HG03558 (cell line): ENCODE data around the gene ERG.

ENCODE experiments used
- ATAC-seq: cut with Tn5 transposase; IDR thresholded peaks from one replicate; pipeline ENCODE4 v1.9.1; 2021; ENCODE audit warnings: moderate number of reproducible peaks; ENCODE audit not compliant: unreplicated experiment; ENCODE audit errors: extremely low read depth

Gene ERG, protein sequence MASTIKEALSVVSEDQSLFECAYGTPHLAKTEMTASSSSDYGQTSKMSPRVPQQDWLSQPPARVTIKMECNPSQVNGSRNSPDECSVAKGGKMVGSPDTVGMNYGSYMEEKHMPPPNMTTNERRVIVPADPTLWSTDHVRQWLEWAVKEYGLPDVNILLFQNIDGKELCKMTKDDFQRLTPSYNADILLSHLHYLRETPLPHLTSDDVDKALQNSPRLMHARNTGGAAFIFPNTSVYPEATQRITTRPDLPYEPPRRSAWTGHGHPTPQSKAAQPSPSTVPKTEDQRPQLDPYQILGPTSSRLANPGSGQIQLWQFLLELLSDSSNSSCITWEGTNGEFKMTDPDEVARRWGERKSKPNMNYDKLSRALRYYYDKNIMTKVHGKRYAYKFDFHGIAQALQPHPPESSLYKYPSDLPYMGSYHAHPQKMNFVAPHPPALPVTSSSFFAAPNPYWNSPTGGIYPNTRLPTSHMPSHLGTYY

DNA sequence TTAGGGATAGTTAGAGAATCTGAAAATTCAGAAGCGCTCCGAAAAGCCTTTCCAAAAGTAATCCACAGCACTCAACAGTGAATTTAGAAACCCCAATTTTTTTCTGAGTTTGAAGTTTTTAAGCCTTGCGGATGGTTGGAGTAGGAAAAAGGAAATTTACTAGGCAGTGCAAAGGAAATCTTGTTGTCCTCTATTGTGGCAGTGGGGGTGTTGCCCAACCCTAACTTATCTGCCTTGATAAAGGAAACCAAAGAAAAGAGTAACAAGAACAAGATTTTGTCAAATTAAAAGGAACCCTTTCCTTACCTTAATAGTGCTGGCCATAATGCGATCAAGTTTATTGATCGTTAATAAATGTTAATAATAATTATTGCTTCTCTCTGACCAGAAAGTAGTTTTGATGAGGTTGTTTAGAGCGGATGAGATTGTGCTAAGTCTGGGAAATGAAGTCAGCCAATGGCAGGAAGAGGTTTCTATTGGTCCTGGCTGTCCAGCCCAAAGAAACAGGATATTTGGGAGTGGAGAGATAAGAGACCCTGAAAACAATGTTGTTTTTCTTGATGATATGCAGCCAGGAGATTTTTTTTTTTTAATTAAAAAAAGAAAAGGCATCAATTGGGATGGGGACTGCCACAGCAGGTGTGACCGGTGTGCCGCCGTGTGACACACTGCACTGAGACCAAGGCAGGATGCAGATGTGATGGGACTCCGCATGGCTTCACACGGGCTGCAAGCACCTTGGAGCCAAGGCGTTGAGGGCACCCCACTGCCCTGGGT lies at the start of gene ERG:
ERG (minus strand) TSS at position 421 of the 777 bp plus-strand sequence; CDS start at position 324, 97 bp downstream.
- no peak for ATAC-seq

DNA sequence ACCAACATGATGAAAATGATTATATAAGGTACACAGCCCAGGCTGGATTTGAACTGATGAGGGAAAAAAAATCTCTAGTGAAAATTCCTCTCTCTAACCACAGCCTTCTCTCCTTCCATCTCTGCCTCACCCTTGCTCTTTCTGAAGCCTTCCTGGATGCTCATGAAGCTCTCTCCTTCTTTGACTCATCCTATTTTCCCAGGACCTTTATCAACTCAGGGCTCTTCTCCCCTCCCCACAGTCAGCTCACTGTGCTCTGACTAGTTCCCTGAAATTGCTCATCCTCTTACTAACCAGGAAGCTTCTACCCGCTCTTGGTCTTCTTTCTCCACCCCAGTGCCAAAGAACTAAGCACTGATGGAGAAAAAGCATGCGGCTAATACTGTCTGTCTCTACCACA lies 46.4 kb upstream of the ERG start:
- ATAC-seq: no peak

DNA sequence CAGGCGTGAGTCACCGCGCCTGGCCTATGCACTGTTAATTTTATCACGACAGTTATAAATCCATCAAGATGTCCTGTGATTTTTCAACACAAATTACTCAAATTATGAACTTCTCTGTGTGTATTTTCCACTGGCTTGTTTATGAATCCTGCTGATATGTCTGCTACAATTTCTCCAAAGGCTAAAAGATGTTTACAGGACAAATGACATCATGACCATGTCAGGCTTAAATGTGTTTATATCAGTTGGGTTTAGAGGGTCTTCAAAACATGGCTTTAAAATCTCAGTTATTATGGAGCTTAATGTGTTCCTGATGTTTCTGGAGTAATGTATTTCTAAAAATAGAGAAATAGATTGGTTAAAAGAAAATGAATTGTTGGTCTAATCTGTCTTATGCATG lies 44.0 kb upstream of the ERG start:
- ATAC-seq: no peak

DNA sequence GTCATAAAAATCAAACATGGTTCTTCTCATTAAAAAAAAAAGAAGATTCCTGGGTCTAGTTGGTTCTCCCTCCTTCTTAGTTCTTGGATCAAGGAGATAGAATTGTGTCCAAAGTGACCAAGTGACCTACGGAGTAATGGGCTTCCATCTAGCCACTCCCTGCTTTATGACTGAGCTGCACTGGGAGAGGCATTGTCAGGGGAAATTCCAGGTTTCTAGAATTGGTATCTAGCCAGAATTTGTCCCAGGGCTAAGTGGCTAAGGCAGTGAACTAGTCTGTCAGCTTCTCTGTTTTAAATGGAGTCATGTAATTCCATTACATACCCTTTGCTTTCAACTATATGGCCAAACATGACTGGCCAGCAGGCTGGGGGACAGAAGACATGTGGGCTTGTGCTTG lies 40.1 kb upstream of the ERG start:
- ATAC-seq: no peak

DNA sequence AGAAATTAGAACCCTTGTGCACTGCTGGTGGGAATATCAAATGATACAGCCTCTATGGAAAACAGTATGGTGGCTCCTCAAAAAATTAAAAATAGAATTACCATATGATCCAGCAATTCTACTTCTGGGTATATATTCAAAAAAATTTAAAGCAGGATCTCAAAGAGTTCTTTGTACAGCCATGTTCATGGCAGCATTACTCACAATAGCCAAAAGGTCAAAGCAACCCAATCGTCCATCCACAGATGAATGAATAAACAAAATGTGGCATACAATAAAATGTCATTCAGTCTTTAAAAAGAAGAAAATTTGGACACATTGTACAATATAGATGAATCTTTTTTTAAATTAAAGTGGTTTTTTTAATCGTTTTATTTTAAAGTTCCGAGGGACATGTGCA lies 36.3 kb upstream of the ERG start:
- no peak for ATAC-seq

DNA sequence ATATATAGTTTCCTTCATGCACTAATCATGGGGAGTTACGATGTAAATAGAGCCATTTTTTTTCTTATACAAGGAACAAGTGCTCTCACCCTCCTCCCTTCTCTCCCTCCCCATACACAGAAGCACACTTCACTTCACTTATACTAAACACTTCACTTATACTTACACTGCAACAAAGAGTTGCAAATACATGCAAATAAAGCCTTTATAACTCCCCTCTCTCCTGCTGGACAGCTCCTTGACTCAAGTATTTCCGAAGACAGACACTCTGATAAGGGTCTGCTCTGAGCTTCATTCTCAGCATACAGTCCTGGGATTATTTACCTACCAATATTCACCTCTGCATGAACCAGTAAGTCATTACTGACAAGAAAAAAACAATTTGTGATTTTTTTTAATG lies 35.6 kb upstream of the ERG start:
- no peak for ATAC-seq

DNA sequence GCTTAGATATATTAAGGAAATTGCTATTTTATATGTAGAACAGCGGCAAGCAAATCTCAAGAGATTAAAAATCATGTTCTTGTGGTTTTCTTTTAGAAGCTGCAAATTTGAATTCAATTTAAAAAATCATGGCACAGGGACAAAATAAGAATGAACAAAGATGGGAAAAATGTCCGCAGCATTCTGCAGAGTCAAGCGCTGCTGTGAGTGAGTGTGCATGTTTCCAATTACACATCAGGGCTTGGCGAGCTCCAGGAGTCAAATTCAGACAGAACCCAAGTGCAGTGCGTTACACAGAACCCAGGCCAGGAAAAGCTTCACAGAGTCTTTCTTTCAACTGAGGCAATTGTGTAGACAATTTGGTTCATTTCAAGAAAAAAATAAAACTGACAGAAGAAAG lies 33.3 kb upstream of the ERG start:
- no peak for ATAC-seq

DNA sequence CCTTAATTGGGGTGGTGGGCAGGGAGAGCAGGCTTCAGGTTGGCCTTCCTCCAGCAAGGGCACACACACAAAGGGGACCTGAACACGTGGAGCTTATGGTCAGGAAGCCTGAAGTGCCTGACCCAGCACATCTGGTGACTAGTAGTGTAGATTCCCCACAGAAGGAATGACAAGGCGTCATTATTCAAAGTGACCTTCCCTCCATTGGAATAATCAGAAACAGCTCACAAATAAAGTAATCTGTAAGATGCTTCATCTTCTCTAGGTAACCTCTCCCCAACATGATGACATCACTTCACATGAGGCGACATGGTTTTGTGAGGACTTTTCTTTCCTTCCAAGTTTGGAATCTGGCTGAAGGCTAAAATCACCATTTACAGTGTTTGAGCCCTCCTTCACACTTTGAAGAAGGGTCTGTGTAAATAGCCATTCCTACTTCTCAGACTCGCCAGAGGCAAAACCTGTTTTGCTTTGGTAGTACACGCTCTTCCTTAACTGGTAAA lies 32.8 kb upstream of the ERG start:
- ATAC-seq: no peak

DNA sequence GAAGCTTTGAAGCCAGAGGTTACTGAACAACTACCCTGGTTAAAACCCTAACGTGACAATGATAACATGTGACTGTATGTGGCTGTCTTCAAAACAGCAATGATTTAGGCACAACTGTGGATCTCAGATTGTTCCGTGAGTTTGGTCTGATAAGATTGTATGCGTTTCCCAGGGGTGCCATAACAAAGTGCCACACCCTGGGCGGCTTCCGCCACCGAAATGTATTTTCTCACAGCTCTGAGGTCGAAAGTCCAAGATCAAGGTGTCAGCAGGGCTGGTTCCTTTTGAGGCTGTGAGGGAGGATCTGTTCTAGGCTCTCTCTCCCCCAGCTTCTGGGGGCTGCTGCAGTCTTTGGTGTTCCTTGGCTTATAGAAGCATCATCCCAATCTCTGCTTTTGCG lies 29.5 kb upstream of the ERG start:
- ATAC-seq: no peak

DNA sequence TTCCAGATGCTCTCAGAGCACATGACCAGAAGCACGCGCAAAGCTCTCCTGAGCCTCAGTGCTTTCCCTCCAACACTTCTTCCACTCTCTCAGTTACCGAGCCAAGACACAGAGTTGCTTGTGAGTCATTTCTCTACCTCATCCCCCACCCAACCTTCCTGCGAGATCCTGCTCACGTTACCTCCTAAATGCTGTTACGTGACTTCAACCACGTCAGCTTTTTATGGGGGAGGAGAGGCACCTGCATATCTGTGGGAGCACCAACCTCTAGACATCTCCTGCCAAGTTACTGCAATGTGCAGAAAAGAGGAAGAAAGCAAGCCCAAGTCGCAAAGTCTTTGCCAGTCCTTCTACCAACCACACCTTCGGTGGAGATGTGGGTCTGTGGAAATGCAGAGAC lies 27.2 kb upstream of the ERG start:
- ATAC-seq: no peak

DNA sequence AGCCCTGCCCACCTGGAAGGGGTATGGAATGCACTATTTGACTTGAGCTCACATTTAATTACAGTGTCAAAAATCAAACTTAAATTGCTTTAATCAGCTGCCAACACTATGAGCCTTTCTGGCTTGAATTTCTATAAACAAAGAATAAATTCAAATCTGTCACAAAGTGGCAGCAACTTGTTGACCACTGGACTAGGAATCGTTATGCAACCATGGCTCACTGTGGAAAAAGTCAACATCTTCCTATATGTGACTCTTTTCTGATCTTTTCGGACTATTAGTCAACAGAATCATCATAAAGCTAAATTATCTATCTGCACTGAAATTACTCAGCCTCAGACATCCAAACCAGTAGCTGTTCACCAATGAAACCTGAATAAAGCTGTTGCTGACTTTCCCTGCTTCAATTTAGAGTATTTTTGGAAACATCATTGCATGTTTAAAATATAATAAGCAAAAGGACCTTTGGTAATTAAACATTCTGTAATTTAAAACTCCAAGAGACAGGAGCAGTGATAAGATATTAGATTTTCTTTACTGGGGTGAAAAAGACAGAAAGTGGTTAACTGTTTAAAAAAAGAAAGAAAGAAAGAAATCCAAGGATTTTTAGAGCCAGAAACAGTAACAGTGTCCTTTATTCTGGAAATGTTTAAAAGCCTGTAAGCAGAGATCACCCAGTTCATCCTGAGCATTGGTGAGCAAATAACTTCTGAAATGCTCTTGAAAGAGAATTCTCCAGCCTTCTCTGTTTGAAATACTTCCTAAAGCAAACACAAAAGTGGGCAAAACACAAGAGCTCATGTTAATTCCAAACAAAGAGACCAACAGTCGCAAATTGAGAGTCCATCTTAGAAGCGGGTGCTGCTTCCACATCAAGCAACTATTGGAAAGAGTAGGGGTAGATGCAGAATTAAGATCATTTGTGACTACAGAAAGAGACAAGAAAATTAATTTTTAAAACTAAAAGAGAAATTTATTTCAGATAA lies 26.2 kb upstream of the ERG start:
- ATAC-seq: no peak

DNA sequence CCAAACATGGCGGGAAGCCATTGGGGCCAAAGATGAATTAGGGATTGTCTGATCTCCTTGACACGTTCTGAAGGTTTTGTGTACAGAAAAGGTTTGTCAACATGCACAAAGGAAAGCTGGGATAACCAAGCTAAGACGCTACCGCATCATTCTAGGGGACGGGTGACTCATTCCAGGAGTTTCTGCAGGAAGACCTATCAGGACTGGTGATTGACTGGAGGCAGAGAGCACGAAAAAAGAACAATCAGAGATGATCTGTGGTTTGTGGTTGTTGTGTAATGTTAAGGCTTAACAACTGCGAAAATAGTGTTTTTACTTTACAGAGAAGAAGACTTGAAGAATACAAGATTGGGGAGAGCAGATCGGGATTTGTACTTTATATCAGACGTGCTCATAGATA lies 22.2 kb upstream of the ERG start:
- ATAC-seq: no peak

DNA sequence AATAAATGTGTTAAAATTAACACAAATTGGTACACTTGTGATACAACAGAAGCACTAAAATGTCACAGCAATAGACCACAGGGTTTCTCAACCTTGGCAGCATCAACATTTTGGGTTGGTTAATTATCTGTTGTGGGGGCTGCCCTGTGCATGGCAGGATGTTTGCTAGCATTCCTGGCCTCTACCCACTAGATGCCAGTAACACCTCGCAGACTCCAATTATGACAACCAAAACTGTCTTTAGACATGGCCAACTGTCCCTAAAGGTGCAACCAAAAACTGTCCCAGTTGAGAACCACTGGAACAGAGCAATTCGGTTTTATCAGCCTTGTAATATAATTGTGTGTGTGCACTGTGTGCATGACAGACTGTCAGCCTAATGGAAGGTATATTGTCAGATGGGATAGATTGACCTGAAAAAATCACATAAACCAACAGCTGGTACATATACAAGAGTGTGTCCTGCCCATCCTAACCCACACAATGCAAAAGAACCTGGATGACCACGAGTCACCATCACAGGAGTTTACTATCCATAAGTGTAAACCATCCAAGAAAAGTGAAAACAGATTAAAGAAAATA lies 13.5 kb upstream of the ERG start:
- ATAC-seq: no peak

DNA sequence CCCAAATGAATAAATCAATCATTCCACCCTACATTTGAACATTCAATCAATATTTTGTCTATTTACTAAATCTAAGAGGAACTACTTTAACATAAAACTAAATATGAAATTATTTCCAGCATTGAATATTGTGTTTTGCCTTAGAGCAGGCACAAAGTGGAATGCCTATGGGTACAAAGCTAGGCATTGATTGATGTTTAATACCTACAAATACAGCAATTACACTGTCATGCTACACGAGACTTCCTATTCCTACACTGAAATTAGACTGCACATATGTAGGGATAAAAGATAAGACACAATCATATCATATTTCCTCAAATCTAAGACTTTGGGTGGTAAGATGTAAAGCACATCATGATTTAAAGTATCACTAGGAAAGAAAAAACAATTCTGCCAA lies 12.9 kb upstream of the ERG start:
- ATAC-seq: no peak

DNA sequence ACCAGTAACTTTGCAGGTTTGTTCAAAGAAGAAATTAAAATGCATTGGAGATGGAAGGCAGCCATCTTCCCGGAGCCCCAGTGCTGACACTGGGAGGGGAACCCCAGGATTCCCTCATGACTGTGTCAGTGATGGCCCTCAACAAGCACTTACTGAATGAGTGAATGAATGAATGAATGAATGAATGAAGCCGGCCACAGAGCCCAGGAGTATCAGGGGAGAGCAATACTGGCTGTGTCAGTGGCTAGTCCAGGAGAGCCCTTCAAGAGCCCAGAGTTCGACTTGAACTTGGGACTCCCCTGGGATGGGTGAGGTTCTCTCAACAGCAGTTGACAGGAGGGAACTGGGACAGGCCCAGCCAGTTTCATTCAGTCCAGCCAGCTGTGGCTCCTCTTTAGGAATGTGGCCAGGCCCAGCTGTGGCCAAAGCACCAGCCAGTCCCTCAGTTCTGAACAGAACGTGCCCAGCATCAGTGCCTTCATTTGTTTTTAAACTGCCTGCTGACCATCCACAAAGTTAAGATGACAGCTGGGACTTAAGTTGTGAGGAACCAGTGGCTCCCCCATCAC lies 9.2 kb upstream of the ERG start:
- no peak for ATAC-seq

DNA sequence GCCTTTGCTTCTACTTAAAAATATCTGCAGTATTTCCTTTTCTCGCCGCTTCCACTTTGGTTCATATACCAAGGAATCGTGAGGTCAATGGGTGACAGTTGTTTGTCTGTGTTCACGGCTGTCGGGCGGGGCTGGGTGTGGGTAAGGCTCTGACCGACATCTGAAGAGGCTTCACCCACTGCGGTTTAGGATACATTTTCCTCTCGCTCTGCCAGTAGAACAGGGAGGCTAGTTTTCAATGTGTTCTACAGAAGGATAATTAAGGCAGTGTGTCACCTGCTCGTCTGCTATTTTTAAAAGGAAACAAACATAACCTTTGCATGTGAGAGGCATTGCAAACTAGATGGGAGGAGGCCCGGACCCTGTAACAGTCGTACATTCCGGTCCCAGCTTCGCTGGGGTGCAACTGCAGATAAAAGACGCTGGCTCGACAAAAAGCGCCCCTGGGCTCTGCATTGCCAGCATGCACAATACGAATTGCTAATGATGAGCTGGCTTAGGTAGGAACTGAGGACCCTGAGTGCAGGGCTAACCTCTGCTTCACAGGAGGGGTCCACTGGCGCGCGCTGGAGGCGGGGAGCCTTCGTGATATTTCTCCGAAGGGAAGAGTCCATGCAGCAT lies 8.5 kb upstream of the ERG start:
- ATAC-seq: no peak

DNA sequence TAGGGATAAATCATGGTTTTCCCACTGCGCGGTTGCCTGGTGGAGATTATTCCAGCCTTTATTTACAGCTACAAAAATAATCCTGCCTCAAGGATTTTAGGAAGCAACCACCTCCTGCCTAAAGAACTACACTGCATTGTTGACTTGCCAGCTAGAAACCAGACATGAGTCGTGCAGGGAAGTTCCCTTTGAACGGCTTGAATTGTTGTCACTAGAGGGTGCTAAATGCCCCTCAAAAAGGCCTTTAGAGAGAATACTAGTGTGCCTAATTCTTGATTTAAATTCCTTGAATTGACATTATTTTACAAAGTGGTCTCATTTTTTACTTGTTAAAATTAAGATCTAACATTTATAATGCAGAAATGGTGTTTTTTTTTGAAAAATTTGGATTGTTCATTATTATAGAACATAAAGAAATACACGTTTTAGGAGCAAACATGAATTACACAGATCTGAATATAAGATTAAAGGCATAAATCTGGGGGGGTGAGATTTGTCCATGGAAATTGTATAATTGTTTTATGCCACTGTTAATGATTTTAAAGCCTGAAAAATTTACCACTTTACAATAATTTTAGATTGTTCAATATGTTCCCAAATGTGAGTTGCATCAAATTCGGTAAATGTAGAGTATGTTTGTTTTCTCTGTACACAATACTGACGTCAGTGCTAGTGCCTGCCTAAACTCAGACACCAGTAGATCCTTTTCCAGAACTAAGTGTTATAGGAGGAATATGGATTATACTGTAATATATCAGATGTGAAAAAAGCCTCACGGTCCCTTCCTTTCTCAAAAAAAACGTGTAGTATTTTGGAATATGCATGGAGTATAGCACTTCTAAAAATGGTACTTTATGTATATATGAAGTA lies 7.6 kb upstream of the ERG start:
- no peak for ATAC-seq

DNA sequence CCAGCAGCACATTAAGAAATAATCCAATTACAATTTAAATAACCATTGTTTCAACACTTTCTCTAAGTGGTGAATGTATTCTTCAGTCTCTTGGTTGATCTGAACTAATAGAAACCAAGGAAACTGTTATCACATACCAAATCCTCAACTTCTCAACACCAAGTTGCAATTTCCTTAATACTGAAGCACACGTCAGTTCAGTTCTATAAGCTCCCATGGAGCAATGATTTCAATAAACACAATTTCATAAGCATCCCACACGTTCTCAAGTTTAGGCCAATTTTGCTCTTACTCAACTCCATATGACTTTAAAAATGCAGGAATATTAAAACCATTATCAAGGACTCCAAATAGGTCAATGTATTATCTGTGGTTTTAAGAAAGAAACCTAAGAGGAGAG lies 5.8 kb upstream of the ERG start:
- ATAC-seq: no peak
